H9 (cell line): ENCODE results near the gene GEMIN4. TPM values are rescaled to one million over a fixed set of nuclear protein-coding genes. Genes with fewer than 3 reads are reported as not detected.

Experiments
- DNase-seq: peaks from one replicate; pipeline ENCODE4 v3.0.0-alpha.2; 2017
- H2AFZ ChIP-seq: one replicate; pipeline ENCODE4 v1.6.1; 2013; ENCODE audit warnings: mild to moderate bottlenecking, low read length, control low read depth, moderate library complexity
- H2AK5ac ChIP-seq: 2 replicates; pipeline ENCODE4 v1.6.1; 2013; ENCODE audit warnings: low read length, control low read depth, mixed read lengths; ENCODE audit not compliant: insufficient read length
- H2BK120ac ChIP-seq: one replicate; pipeline ENCODE4 v1.6.1; 2013; ENCODE audit warnings: low read depth, mild to moderate bottlenecking, low read length, control low read depth, inconsistent platforms; ENCODE audit not compliant: poor library complexity, severe bottlenecking
- H2BK12ac ChIP-seq: 2 replicates; pipeline ENCODE4 v1.6.1; 2013; ENCODE audit warnings: low read length, control low read depth, mixed read lengths, low read depth; ENCODE audit not compliant: insufficient read length
- H2BK15ac ChIP-seq: 2 replicates; pipeline ENCODE4 v1.6.1; 2013; ENCODE audit warnings: low read depth, low read length, control low read depth
- H2BK20ac ChIP-seq: one replicate; pipeline ENCODE4 v1.6.1; 2013; ENCODE audit warnings: low read depth, mild to moderate bottlenecking, low read length, control low read depth, inconsistent platforms; ENCODE audit not compliant: poor library complexity, severe bottlenecking
- H2BK5ac ChIP-seq: 2 replicates; pipeline ENCODE4 v1.6.1; 2013; ENCODE audit warnings: low read length, control low read depth, mixed read lengths; ENCODE audit not compliant: insufficient read length
- H3K14ac ChIP-seq: 2 replicates; pipeline ENCODE4 v1.6.1; 2013; ENCODE audit warnings: low read length, control low read depth; ENCODE audit not compliant: insufficient read depth
- H3K18ac ChIP-seq: 2 replicates; pipeline ENCODE4 v1.6.1; 2013; ENCODE audit warnings: low read depth, mild to moderate bottlenecking, mixed read lengths, low read length, control low read depth; ENCODE audit not compliant: insufficient read length
- H3K23ac ChIP-seq: 2 replicates; pipeline ENCODE4 v1.6.1; 2013; ENCODE audit warnings: low read length, control low read depth, mixed read lengths, low read depth; ENCODE audit not compliant: insufficient read length
- H3K23me2 ChIP-seq: 2 replicates; pipeline ENCODE4 v1.6.1; 2013; ENCODE audit warnings: low read depth, mild to moderate bottlenecking, mixed read lengths, low read length, control low read depth; ENCODE audit not compliant: insufficient read length, poor library complexity, severe bottlenecking
- H3K27ac ChIP-seq: 2 replicates; pipeline ENCODE4 v1.5.1; 2013; ENCODE audit warnings: low read length, control low read depth, mixed read lengths, low read depth; ENCODE audit not compliant: insufficient read length
- H3K27me3 ChIP-seq: 2 replicates; pipeline ENCODE4 v1.6.1; 2013; ENCODE audit warnings: low read length, control low read depth, inconsistent platforms; ENCODE audit not compliant: insufficient read depth
- H3K4ac ChIP-seq: 2 replicates; pipeline ENCODE4 v1.6.1; 2013; ENCODE audit warnings: low read depth, mild to moderate bottlenecking, control low read depth, inconsistent platforms, low read length, moderate library complexity
- H3K4me1 ChIP-seq: 2 replicates; pipeline ENCODE4 v1.6.1; 2013; ENCODE audit warnings: low read length, control low read depth, inconsistent platforms; ENCODE audit not compliant: insufficient read depth
- H3K4me2 ChIP-seq: 2 replicates; pipeline ENCODE4 v1.6.1; 2013; ENCODE audit warnings: low read length, control low read depth, mixed read lengths; ENCODE audit not compliant: insufficient read length, insufficient read depth
- H3K56ac ChIP-seq: 2 replicates; pipeline ENCODE4 v1.6.1; 2013; ENCODE audit warnings: low read depth, mild to moderate bottlenecking, mixed read lengths, low read length, control low read depth; ENCODE audit not compliant: insufficient read length
- H3K79me1 ChIP-seq: 2 replicates; pipeline ENCODE4 v1.6.1; 2013; ENCODE audit warnings: low read depth, mild to moderate bottlenecking, moderate library complexity, low read length, control low read depth, inconsistent platforms; ENCODE audit not compliant: insufficient read depth, poor library complexity, severe bottlenecking
- H3K79me2 ChIP-seq: 2 replicates; pipeline ENCODE4 v1.6.1; 2013; ENCODE audit warnings: low read length, control low read depth, inconsistent platforms; ENCODE audit not compliant: insufficient read depth
- H3K9ac ChIP-seq: 2 replicates; pipeline ENCODE4 v1.6.1; 2013; ENCODE audit warnings: low read length, control low read depth, mixed read lengths; ENCODE audit not compliant: insufficient read length; ENCODE audit errors: extremely low read depth
- H3K9me3 ChIP-seq: one replicate; pipeline ENCODE4 v1.6.1; 2013; ENCODE audit warnings: low read depth, low read length, inconsistent platforms; ENCODE audit not compliant: control insufficient read depth
- H3T11ph ChIP-seq: one replicate; pipeline ENCODE4 v1.6.1; 2013; ENCODE audit warnings: mild to moderate bottlenecking, low read length, control low read depth, inconsistent platforms
- H4K20me1 ChIP-seq: one replicate; pipeline ENCODE4 v1.6.1; 2013; ENCODE audit not compliant: control insufficient read depth, insufficient read length, insufficient read depth
- H4K5ac ChIP-seq: 2 replicates; pipeline ENCODE4 v1.6.1; 2013; ENCODE audit warnings: low read depth, mild to moderate bottlenecking, mixed read lengths, low read length, control low read depth; ENCODE audit not compliant: insufficient read length
- H4K8ac ChIP-seq: replicated peaks from 2 replicates; pipeline ENCODE4 v1.6.1; 2013; ENCODE audit warnings: low read length, control low read depth, mixed read lengths, low read depth; ENCODE audit not compliant: insufficient read length
- H4K91ac ChIP-seq: 2 replicates; pipeline ENCODE4 v1.6.1; 2013; ENCODE audit warnings: low read depth, mild to moderate bottlenecking, moderate library complexity, mixed read lengths, low read length, control low read depth; ENCODE audit not compliant: insufficient read length
- H3K27ac Mint-ChIP-seq, 3 experiments: 2 replicates in 2 of 3; 3 replicates in 1 of 3; pipeline ENCODE4 v1.8.0; 2020 to 2021; ENCODE audit warnings: mixed read lengths in 3 of 3, mild to moderate bottlenecking in 1 of 3, moderate library complexity in 1 of 3
- H3K27me3 Mint-ChIP-seq: 2 replicates; pipeline ENCODE4 v1.8.0; 2021; ENCODE audit warnings: low read depth, mild to moderate bottlenecking, moderate library complexity, mixed read lengths
- H3K36me3 Mint-ChIP-seq, 3 experiments: 2 replicates in 2 of 3; 3 replicates in 1 of 3; pipeline ENCODE4 v1.8.0; 2020 to 2021; ENCODE audit warnings: low read depth in 3 of 3, mixed read lengths in 3 of 3; ENCODE audit not compliant: insufficient read depth in 1 of 3
- H3K4me1 Mint-ChIP-seq, 2 experiments: 2 replicates each; pipeline ENCODE4 v1.8.0; 2020; ENCODE audit warnings: mixed read lengths in 2 of 2
- H3K4me3 Mint-ChIP-seq, 2 experiments: 2 replicates in 1 of 2; 3 replicates in 1 of 2; pipeline ENCODE4 v1.8.0; 2020 to 2021; ENCODE audit warnings: mild to moderate bottlenecking in 2 of 2, mixed read lengths in 2 of 2, moderate library complexity in 1 of 2
- H3K9me3 Mint-ChIP-seq, 2 experiments: 2 replicates in 1 of 2; 3 replicates in 1 of 2; pipeline ENCODE4 v1.8.0; 2020; ENCODE audit warnings: mild to moderate bottlenecking in 2 of 2, mixed read lengths in 2 of 2, moderate library complexity in 1 of 2
- CTCF ChIP-seq: fragments of 200-600 bp; sonication (generic); conservative IDR thresholded peaks from 3 replicates; pipeline ENCODE4 v1.8.0; 2021; ENCODE audit warnings: antibody characterized with exemption, mild to moderate bottlenecking
- WGBS: extraction: QIAGEN DNeasy Blood & Tissue Kit; methylation state at CpG from one replicate; pipeline ENCODE4 v1.1.7; 2013; ENCODE audit warnings: missing lambda C conversion rate, low lambda C conversion rate, mixed read lengths; ENCODE audit not compliant: insufficient read length; ENCODE audit errors: extremely low coverage; 5-methylcytosine and 5-hydroxymethylcytosine counted together
- total RNA-seq: library from RNA; stranded (reverse); gene quantifications from 2 replicates; pipeline ENCODE4 v1.2.1, GENCODE V29; 2021

Gene GEMIN4
- total RNA-seq, 1 experiment from 2014 or later = 56.8 TPM

GRCh38 chr17:742147-742793 is 9.8 kb downstream of the GEMIN4 start:
- Histone ChIP-seq H3K23me2 (no peaks in the 10 kb centered on the region), H4K20me1 (peaks cover 3% of the 10 kb centered on the region), H3K9me3 (no peaks in the 10 kb centered on the region), H3K9ac (no peak overlapping the region), H2BK15ac (no peak overlapping the region), H3K79me1 (no peaks in the 10 kb centered on the region), H3K4me1 (no peaks in the 10 kb centered on the region), H2AFZ (no peak overlapping the region), H4K91ac (no peak overlapping the region), H2BK12ac (no peak overlapping the region), H3K18ac (no peak overlapping the region), H3K79me2 (no peaks in the 10 kb centered on the region), H3K27ac (no peak overlapping the region), H3T11ph (no peak overlapping the region), H2BK5ac (no peak overlapping the region), H2BK20ac (no peak overlapping the region), H3K23ac (no peak overlapping the region), H4K8ac (no peak overlapping the region), H3K4me2 (no peak overlapping the region), H3K27me3 (no peaks in the 10 kb centered on the region), H2AK5ac (no peak overlapping the region), H3K14ac (no peak overlapping the region), H2BK120ac (no peak overlapping the region), H3K56ac (no peak overlapping the region), H4K5ac (no peak overlapping the region), H3K4ac (no peak overlapping the region)
- DNase-seq = no peak
- peak overlapping the region in 1 of 2 experiments; percentile 25; a peak in 1 of 5 replicates for H3K4me3 Mint-ChIP-seq
- no peak for TF ChIP-seq CTCF
- no peaks in the 10 kb centered on the region for H3K9me3 Mint-ChIP-seq
- H3K36me3 Mint-ChIP-seq = peaks cover 49 to 94% (median 82%) of the 10 kb centered on the region in 3 experiments; a peak in 6 of 7 replicates
- no peaks in the 10 kb centered on the region for H3K4me1 Mint-ChIP-seq
- H3K27ac Mint-ChIP-seq = no peak overlapping the region; a peak in 1 of 7 replicates
- no peaks in the 10 kb centered on the region; the same call in 1 of the 2 replicates for H3K27me3 Mint-ChIP-seq
- WGBS = no CpG with 5 or more reads among the region's 11 CpGs
